Measurements from ENCODE around the gene MLLT10. TPM values are rescaled to one million over a fixed set of nuclear protein-coding genes. Genes with fewer than 3 reads are reported as not detected.
A peak's percentile ranks its signal among the peaks of the same experiment; 100 is the strongest.

Gene MLLT10
- total RNA-seq, 4 donors from 2014 or later, result 46.3 to 109 (median 57.7) TPM

GRCh38 chr10:21634599-21635365 is 100.8 kb downstream of the MLLT10 start:
- TF ChIP-seq CTCF (IDR thresholded peaks at IDR 0.05) (no peak), POLR2A (IDR thresholded peaks at IDR 0.05) (no peak)
- DNase-seq, result no peak

GRCh38 chr10:21637795-21638194 is 103.8 kb downstream of the MLLT10 start:
- WGBS, 2 donors, result 92 to 97% methylated on average over 3 of the region's 3 CpGs
- DNase-seq, result no peak
- intact Hi-C loops (cut with DNase I), result no loop called here
- Histone ChIP-seq H3K36me3 (no peaks in the 10 kb centered on the region), H3K9me3 (no peaks in the 10 kb centered on the region), H3K4me3 (replicated peaks in 1 of 3) (no peak overlapping the region), H3K4me1 (peaks cover 6 to 14% of the 10 kb centered on the region in 2 donors), H3K27ac (no peak overlapping the region), H3K27me3 (no peaks in the 10 kb centered on the region)
- no peak for TF ChIP-seq POLR2A (IDR thresholded peaks at IDR 0.05)
- no peak for TF ChIP-seq CTCF (IDR thresholded peaks at IDR 0.05)

More at GRCh38 chr10:21634599-21635365, 100.8 kb downstream of the MLLT10 start:
- no peaks in the 10 kb centered on the region for H3K36me3 ChIP-seq
- no peak overlapping the region for H3K27ac ChIP-seq
- intact Hi-C loops (cut with DNase I), result no loop called here
- no peaks in the 10 kb centered on the region for H3K27me3 ChIP-seq
- peaks cover 6 to 14% of the 10 kb centered on the region in 2 donors for H3K4me1 ChIP-seq
- no peaks in the 10 kb centered on the region for H3K9me3 ChIP-seq
- H3K4me3 ChIP-seq (replicated peaks in 1 of 3), result no peak overlapping the region
- WGBS, 2 donors, result 78 to 82% methylated on average over 4 of the region's 4 CpGs

- H3K9me3 ChIP-seq, result no peaks in the 10 kb centered on the region
- intact Hi-C loops (cut with DNase I), result no loop called here
- H3K27ac ChIP-seq, result no peak overlapping the region
- peak; percentile 52 to 61 for DNase-seq
- H3K36me3 ChIP-seq, result no peaks in the 10 kb centered on the region
- TF ChIP-seq CTCF (IDR thresholded peaks at IDR 0.05), result no peak
- no peak for TF ChIP-seq POLR2A (IDR thresholded peaks at IDR 0.05)
- H3K27me3 ChIP-seq, result no peaks in the 10 kb centered on the region
- no peak overlapping the region for H3K4me3 ChIP-seq (replicated peaks in 1 of 3)
- WGBS, 2 donors, result 46 to 49% methylated on average over 2 of the region's 2 CpGs
- peaks cover 6 to 14% of the 10 kb centered on the region in 2 donors for H3K4me1 ChIP-seq
Measured at GRCh38 chr10:21638681-21639080, 104.6 kb downstream of the MLLT10 start.

- no peak for TF ChIP-seq POLR2A (IDR thresholded peaks at IDR 0.05)
- TF ChIP-seq CTCF (IDR thresholded peaks at IDR 0.05), result no peak
- Histone ChIP-seq H3K9me3 (no peaks in the 10 kb centered on the region), H3K27ac (no peak overlapping the region), H3K27me3 (no peaks in the 10 kb centered on the region), H3K4me3 (replicated peaks in 1 of 3) (no peak overlapping the region), H3K36me3 (no peaks in the 10 kb centered on the region), H3K4me1 (no peaks in the 10 kb centered on the region)
- intact Hi-C loops (cut with DNase I), result no loop called here
- DNase-seq, result no peak
Measured at GRCh38 chr10:21648040-21648439, 114.0 kb downstream of the MLLT10 start.

GRCh38 chr10:21649454-21649872 is 115.4 kb downstream of the MLLT10 start:
- TF ChIP-seq CTCF (IDR thresholded peaks at IDR 0.05), result no peak
- no peak for TF ChIP-seq POLR2A (IDR thresholded peaks at IDR 0.05)
- no peaks in the 10 kb centered on the region for H3K4me1 ChIP-seq
- no peaks in the 10 kb centered on the region for H3K36me3 ChIP-seq
- H3K27ac ChIP-seq, result no peak overlapping the region
- intact Hi-C loops (cut with DNase I), result no loop called here
- 95% methylated on average over 5 of the region's 5 CpGs for WGBS, 2 donors
- H3K27me3 ChIP-seq, result no peaks in the 10 kb centered on the region
- DNase-seq, result no peak
- no peak overlapping the region for H3K4me3 ChIP-seq (replicated peaks in 1 of 3)
- H3K9me3 ChIP-seq, result no peaks in the 10 kb centered on the region

Data from thyroid gland (tissue), 4 donors.